GM10266 (cell line): ENCODE measurements around the gene COPZ1.

Experiments
- DNase-seq: peaks from one replicate; pipeline ENCODE4 v3.0.0; 2012; ENCODE audit errors: extremely low spot score
- TF ChIP-seq, protein P1 (sequence below): IDR thresholded peaks from 2 replicates; pipeline ENCODE4 v1.5.1; 2012; ENCODE audit warnings: mild to moderate bottlenecking, low read depth; ENCODE audit not compliant: control insufficient read depth, insufficient read depth; ENCODE audit errors: missing control alignments

The COPZ1 gene

DNA sequence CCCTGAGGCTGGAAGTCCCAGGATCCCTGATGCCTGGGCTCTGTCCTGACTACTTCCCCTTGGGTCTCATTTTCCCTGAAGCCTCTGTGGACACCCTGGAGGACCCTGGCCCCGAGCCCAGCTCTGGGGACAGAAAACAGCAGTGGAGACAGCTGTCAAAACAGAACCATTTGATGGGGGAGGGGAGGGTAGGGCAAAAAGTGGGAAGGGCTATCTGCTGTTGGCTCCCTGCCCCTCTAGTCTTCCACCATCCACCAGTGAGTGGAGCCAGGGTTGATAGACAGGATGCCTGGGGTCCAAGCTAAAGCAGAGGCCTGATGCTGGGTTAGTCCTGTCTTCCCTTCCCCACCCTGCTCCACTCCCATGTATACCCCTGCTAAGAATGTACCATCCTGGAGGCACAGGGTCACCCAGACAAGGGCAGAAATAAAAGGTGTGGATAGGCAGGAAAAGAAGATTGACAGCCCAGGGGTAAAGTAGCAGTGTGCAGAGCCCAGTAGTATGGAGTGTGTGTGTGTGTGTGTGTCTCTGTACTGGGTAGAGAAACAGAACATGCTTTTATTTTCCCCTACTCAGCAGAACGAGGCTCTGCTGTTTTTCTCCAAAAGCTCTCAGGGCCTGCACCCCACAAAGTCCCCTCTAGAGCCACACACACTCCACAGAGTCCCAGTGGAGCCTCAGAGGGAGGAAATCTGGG, 49.8 kb downstream of the COPZ1 start:
- TF ChIP-seq, protein P1, sequence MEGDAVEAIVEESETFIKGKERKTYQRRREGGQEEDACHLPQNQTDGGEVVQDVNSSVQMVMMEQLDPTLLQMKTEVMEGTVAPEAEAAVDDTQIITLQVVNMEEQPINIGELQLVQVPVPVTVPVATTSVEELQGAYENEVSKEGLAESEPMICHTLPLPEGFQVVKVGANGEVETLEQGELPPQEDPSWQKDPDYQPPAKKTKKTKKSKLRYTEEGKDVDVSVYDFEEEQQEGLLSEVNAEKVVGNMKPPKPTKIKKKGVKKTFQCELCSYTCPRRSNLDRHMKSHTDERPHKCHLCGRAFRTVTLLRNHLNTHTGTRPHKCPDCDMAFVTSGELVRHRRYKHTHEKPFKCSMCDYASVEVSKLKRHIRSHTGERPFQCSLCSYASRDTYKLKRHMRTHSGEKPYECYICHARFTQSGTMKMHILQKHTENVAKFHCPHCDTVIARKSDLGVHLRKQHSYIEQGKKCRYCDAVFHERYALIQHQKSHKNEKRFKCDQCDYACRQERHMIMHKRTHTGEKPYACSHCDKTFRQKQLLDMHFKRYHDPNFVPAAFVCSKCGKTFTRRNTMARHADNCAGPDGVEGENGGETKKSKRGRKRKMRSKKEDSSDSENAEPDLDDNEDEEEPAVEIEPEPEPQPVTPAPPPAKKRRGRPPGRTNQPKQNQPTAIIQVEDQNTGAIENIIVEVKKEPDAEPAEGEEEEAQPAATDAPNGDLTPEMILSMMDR = no peak
- no peak for DNase-seq

DNA sequence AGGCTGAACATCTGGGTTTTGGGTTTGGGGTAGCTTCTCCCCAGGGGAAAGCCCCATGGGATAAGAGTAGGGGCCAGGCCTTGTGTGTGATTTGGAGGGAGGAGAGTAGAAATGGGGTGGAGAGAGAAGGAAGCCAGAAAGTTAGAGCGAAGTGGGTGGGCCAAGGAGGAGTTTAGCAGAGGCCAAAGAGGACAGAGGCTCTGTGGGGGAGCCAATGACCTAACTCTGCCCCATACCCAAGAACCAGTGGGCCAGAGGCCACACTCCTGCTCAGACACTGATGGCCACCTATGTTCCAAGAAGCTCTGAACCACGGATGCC, 50.3 kb downstream of the COPZ1 start:
- no peak for DNase-seq
- TF ChIP-seq, protein P1 = no peak

DNA sequence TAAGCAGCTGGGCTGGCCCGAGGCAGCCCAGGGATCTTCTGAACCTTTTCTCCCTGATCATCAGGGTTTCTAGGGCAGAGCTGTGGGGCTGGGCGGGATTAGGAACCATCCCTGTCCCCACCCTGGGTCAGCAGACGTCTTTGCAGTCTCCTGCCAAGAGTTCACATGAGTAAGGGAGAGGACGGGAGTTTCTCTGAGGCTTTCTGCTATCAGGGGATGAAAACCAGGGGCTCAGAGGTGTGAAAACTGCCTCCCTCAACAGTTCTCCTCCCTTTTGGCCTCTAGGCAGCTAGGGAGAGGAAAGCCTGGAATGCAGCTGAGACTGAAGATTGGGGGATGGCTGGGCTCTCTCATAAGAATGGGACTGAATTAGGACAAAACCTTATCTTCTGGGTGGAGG, 51.7 kb downstream of the COPZ1 start:
- TF ChIP-seq, protein P1 = no peak
- DNase-seq = no peak

GRCh38 chr12:54377007-54377406, 52.1 kb downstream of the COPZ1 start:
- TF ChIP-seq, protein P1 = no peak
- no peak for DNase-seq

GRCh38 chr12:54377797-54378515, 53.0 kb downstream of the COPZ1 start:
- DNase-seq = no peak
- TF ChIP-seq, protein P1 = no peak

GRCh38 chr12:54378796-54379397, 54.0 kb downstream of the COPZ1 start:
- DNase-seq = no peak
- TF ChIP-seq, protein P1 = no peak
